Measurements from ENCODE around the gene MAP1B. TPM values are rescaled to one million over a fixed set of nuclear protein-coding genes. Genes with fewer than 3 reads are reported as not detected.
A peak's percentile ranks its signal among the peaks of the same experiment; 100 is the strongest.

MAP1B gene
- total RNA-seq, 1 donor from 2014 or later = 0.09 TPM

- Mint-ChIP-seq H3K4me3 (no peak overlapping the region), H3K27ac (no peak overlapping the region), H3K4me1 (no peaks in the 10 kb centered on the region), H3K27me3 (peaks cover 44% of the 10 kb centered on the region), H3K9me3 (no peaks in the 10 kb centered on the region), H3K36me3 (ENCODE audit: low read depth) (no peaks in the 10 kb centered on the region)
- DNase-seq = no peak
- intact Hi-C loops (cut with micrococcal nuclease) = no loop called here
Observed at GRCh38 chr5:72188166-72188565, 80.9 kb downstream of the MAP1B start.

GRCh38 chr5:72189146-72189545 lies 81.9 kb downstream of the MAP1B start:
- DNase-seq = no peak
- no peaks in the 10 kb centered on the region for H3K36me3 Mint-ChIP-seq (ENCODE audit: low read depth)
- H3K9me3 Mint-ChIP-seq = no peaks in the 10 kb centered on the region
- no peak overlapping the region for H3K27ac Mint-ChIP-seq
- no peak overlapping the region for H3K4me3 Mint-ChIP-seq
- H3K4me1 Mint-ChIP-seq = no peaks in the 10 kb centered on the region
- intact Hi-C loops (cut with micrococcal nuclease) = no loop called here
- peaks cover 50% of the 10 kb centered on the region for H3K27me3 Mint-ChIP-seq

- DNase-seq = no peak
- Mint-ChIP-seq H3K4me1 (peaks cover 5% of the 10 kb centered on the region), H3K9me3 (no peaks in the 10 kb centered on the region), H3K36me3 (ENCODE audit: low read depth) (no peaks in the 10 kb centered on the region), H3K4me3 (no peak overlapping the region), H3K27me3 (peaks cover 66% of the 10 kb centered on the region), H3K27ac (no peak overlapping the region)
- intact Hi-C loops (cut with micrococcal nuclease) = no loop called here
Observed at GRCh38 chr5:72191404-72191803, 84.1 kb downstream of the MAP1B start.

GRCh38 chr5:72194846-72195245 lies 87.6 kb downstream of the MAP1B start:
- peak; percentile 69 for DNase-seq
- Mint-ChIP-seq H3K9me3 (no peaks in the 10 kb centered on the region), H3K27ac (no peak overlapping the region), H3K36me3 (ENCODE audit: low read depth) (no peaks in the 10 kb centered on the region), H3K27me3 (peaks cover 52% of the 10 kb centered on the region), H3K4me1 (peaks cover 5% of the 10 kb centered on the region), H3K4me3 (peak overlapping the region; percentile 18)
- intact Hi-C loops (cut with micrococcal nuclease) = no loop called here

GRCh38 chr5:72195581-72195980 lies 88.3 kb downstream of the MAP1B start:
- no peak overlapping the region for H3K27ac Mint-ChIP-seq
- intact Hi-C loops (cut with micrococcal nuclease) = no loop called here
- H3K36me3 Mint-ChIP-seq (ENCODE audit: low read depth) = no peaks in the 10 kb centered on the region
- peaks cover 5% of the 10 kb centered on the region for H3K4me1 Mint-ChIP-seq
- DNase-seq = no peak
- peaks cover 48% of the 10 kb centered on the region for H3K27me3 Mint-ChIP-seq
- no peak overlapping the region for H3K4me3 Mint-ChIP-seq
- H3K9me3 Mint-ChIP-seq = no peaks in the 10 kb centered on the region

- intact Hi-C loops (cut with micrococcal nuclease) = no loop called here
- no peak for DNase-seq
- H3K4me1 Mint-ChIP-seq = peaks cover 5% of the 10 kb centered on the region
- H3K27ac Mint-ChIP-seq = no peak overlapping the region
- no peaks in the 10 kb centered on the region for H3K36me3 Mint-ChIP-seq (ENCODE audit: low read depth)
- no peaks in the 10 kb centered on the region for H3K9me3 Mint-ChIP-seq
- H3K4me3 Mint-ChIP-seq = no peak overlapping the region
- peaks cover 34% of the 10 kb centered on the region for H3K27me3 Mint-ChIP-seq
Observed at GRCh38 chr5:72197393-72197792, 90.1 kb downstream of the MAP1B start.

- no peaks in the 10 kb centered on the region for H3K36me3 Mint-ChIP-seq (ENCODE audit: low read depth)
- peaks cover 5% of the 10 kb centered on the region for H3K4me1 Mint-ChIP-seq
- H3K4me3 Mint-ChIP-seq = no peak overlapping the region
- intact Hi-C loops (cut with micrococcal nuclease) = no loop called here
- no peak for DNase-seq
- H3K9me3 Mint-ChIP-seq = no peaks in the 10 kb centered on the region
- no peak overlapping the region for H3K27ac Mint-ChIP-seq
- H3K27me3 Mint-ChIP-seq = peaks cover 21% of the 10 kb centered on the region
Observed at GRCh38 chr5:72199681-72200080, 92.4 kb downstream of the MAP1B start.

GRCh38 chr5:72202331-72202825 lies 95.1 kb downstream of the MAP1B start:
- intact Hi-C loops (cut with micrococcal nuclease) = no loop called here
- Mint-ChIP-seq H3K27me3 (peaks cover 4% of the 10 kb centered on the region), H3K4me1 (no peaks in the 10 kb centered on the region), H3K4me3 (no peak overlapping the region), H3K9me3 (no peaks in the 10 kb centered on the region), H3K36me3 (ENCODE audit: low read depth) (peaks cover 1% of the 10 kb centered on the region), H3K27ac (no peak overlapping the region)
- DNase-seq = no peak

- no peak for DNase-seq
- H3K27me3 Mint-ChIP-seq = no peaks in the 10 kb centered on the region
- intact Hi-C loops (cut with micrococcal nuclease) = no loop called here
- peaks cover 1% of the 10 kb centered on the region for H3K36me3 Mint-ChIP-seq (ENCODE audit: low read depth)
- no peaks in the 10 kb centered on the region for H3K4me1 Mint-ChIP-seq
- no peak overlapping the region for H3K27ac Mint-ChIP-seq
- no peaks in the 10 kb centered on the region for H3K9me3 Mint-ChIP-seq
- no peak overlapping the region for H3K4me3 Mint-ChIP-seq
Observed at GRCh38 chr5:72203251-72203845, 96.1 kb downstream of the MAP1B start.

- H3K4me1 Mint-ChIP-seq = no peaks in the 10 kb centered on the region
- no peak overlapping the region for H3K4me3 Mint-ChIP-seq
- no peak for DNase-seq
- intact Hi-C loops (cut with micrococcal nuclease) = no loop called here
- H3K9me3 Mint-ChIP-seq = no peaks in the 10 kb centered on the region
- no peaks in the 10 kb centered on the region for H3K27me3 Mint-ChIP-seq
- peaks cover 1% of the 10 kb centered on the region for H3K36me3 Mint-ChIP-seq (ENCODE audit: low read depth)
- H3K27ac Mint-ChIP-seq = no peak overlapping the region
Observed at GRCh38 chr5:72204946-72205345, 97.7 kb downstream of the MAP1B start.

GRCh38 chr5:72205431-72206009 lies 98.2 kb downstream of the MAP1B start:
- Mint-ChIP-seq H3K36me3 (ENCODE audit: low read depth) (peaks cover 1% of the 10 kb centered on the region), H3K4me1 (no peaks in the 10 kb centered on the region), H3K27ac (no peak overlapping the region), H3K4me3 (no peak overlapping the region), H3K9me3 (no peaks in the 10 kb centered on the region), H3K27me3 (no peaks in the 10 kb centered on the region)
- intact Hi-C loops (cut with micrococcal nuclease) = no loop called here
- DNase-seq = no peak

GRCh38 chr5:72206160-72206559 lies 98.9 kb downstream of the MAP1B start:
- intact Hi-C loops (cut with micrococcal nuclease) = no loop called here
- Mint-ChIP-seq H3K36me3 (ENCODE audit: low read depth) (peaks cover 1% of the 10 kb centered on the region), H3K9me3 (no peaks in the 10 kb centered on the region), H3K4me3 (no peak overlapping the region), H3K4me1 (no peaks in the 10 kb centered on the region), H3K27me3 (no peaks in the 10 kb centered on the region), H3K27ac (no peak overlapping the region)
- no peak for DNase-seq

- no peak for DNase-seq
Observed at GRCh38 chr5:72206994-72207393, 99.7 kb downstream of the MAP1B start.

GRCh38 chr5:72208324-72208926 lies 101.2 kb downstream of the MAP1B start:
- Mint-ChIP-seq H3K27ac (no peak overlapping the region), H3K9me3 (no peaks in the 10 kb centered on the region)
- intact Hi-C loops (cut with micrococcal nuclease) = no loop called here

More at GRCh38 chr5:72206994-72207393, 99.7 kb downstream of the MAP1B start:
- intact Hi-C loops (cut with micrococcal nuclease) = no loop called here
- H3K4me1 Mint-ChIP-seq = no peaks in the 10 kb centered on the region
- no peak overlapping the region for H3K4me3 Mint-ChIP-seq
- no peaks in the 10 kb centered on the region for H3K9me3 Mint-ChIP-seq
- peaks cover 1% of the 10 kb centered on the region for H3K36me3 Mint-ChIP-seq (ENCODE audit: low read depth)
- no peaks in the 10 kb centered on the region for H3K27me3 Mint-ChIP-seq
- H3K27ac Mint-ChIP-seq = no peak overlapping the region

More at GRCh38 chr5:72208324-72208926, 101.2 kb downstream of the MAP1B start:
- no peak overlapping the region for H3K4me3 Mint-ChIP-seq
- H3K36me3 Mint-ChIP-seq (ENCODE audit: low read depth) = peaks cover 1% of the 10 kb centered on the region
- no peak for DNase-seq
- no peaks in the 10 kb centered on the region for H3K4me1 Mint-ChIP-seq
- no peaks in the 10 kb centered on the region for H3K27me3 Mint-ChIP-seq

Measured in activated CD4-positive, alpha-beta T cell treated with anti-CD3 and anti-CD28 coated beads, Interleukin-2, amount 10 ng/mL, durations not matched to agents 24 days and 14 days (primary cell).